GM12878 (cell line): Measurements from ENCODE around the gene CCDC141.

Experiments used
- CBX5 ChIP-seq: sonication (generic); IDR thresholded peaks from 2 replicates; pipeline ENCODE4 v1.6.1; 2016; ENCODE audit warnings: low read depth, moderate library complexity, mild to moderate bottlenecking, inconsistent platforms
- CTCF ChIP-seq, 3 experiments: IDR thresholded peaks in 2 of 3; conservative IDR thresholded peaks in 1 of 3; 2 replicates each; pipeline ENCODE4 v1.5.1; 2011; ENCODE audit warnings: low read depth in 3 of 3, low read length in 3 of 3, mild to moderate bottlenecking in 3 of 3, control low read depth in 2 of 3, moderate library complexity in 2 of 3, inconsistent platforms in 1 of 3, mixed read lengths in 1 of 3; ENCODE audit not compliant: control insufficient read depth in 2 of 3, insufficient read depth in 1 of 3; ENCODE audit errors: extremely low read depth in 1 of 3
- ELK1 ChIP-seq: IDR thresholded peaks from 2 replicates; pipeline ENCODE4 v1.6.1; 2012; ENCODE audit warnings: low read depth, low read length, improper control_type of control experiment
- EP300 ChIP-seq, 2 experiments: fragments of 150-350 bp in 1 of 2; IDR thresholded peaks; 2 replicates each; pipeline ENCODE4 v1.6.1; 2011 to 2012; ENCODE audit warnings: low read depth in 2 of 2, low read length in 2 of 2, borderline replicate concordance in 1 of 2, improper control_type of control experiment in 1 of 2, inconsistent platforms in 1 of 2; ENCODE audit not compliant: control insufficient read depth in 1 of 2
- FOXK2 ChIP-seq: fragments of 450-650 bp; IDR thresholded peaks from 2 replicates; pipeline ENCODE4 v1.6.1; 2017; ENCODE audit warnings: mild to moderate bottlenecking, moderate library complexity
- SMC3 ChIP-seq: IDR thresholded peaks from 2 replicates; pipeline ENCODE4 v1.6.1; 2011; ENCODE audit warnings: low read length, improper control_type of control experiment, borderline replicate concordance
- SREBF2 ChIP-seq: IDR thresholded peaks from 2 replicates; pipeline ENCODE4 v1.6.1; 2012; ENCODE audit warnings: mild to moderate bottlenecking, low read length

- TF ChIP-seq SMC3 (no peak), CTCF (IDR thresholded peaks at IDR 0.05 in 2 of 3, conservative IDR thresholded peaks at IDR 0.05 in 1 of 3; ENCODE audit: control insufficient read depth in 2 of 3, extremely low read depth in 1 of 3, insufficient read depth in 1 of 3, low read depth in 3 of 3, low read length in 3 of 3) (no peak), EP300 (IDR thresholded peaks at IDR 0.05; ENCODE audit: borderline replicate concordance in 1 of 2, control insufficient read depth in 1 of 2, low read depth in 2 of 2, low read length in 2 of 2) (no peak), CBX5 (no peak), FOXK2 (no peak), ELK1 (no peak), SREBF2 (no peak)
These were observed 205.7 kb downstream of the CCDC141 start for GRCh38 chr2:178844269-178844668.
